ENCODE results near the gene CCDC7.

DNA sequence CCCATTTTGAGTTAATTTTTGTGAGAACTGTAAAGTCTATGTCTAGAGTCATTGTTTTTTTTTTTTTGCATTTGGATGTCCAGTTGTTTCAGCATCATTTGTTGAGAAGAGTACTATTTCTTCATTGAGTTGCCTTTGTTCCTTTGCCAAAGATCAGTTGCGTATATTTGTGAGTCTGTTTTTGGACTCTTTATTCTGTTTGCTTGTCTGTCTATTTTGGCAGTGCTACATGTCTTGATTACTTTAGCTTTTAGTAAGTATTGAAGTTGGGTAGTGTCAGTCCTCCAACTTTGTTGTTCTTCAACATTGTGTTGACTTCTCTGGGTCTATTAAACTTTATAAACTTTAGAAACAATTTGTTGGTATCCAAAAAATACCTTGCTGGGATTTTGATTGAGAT lies 31.6 kb downstream of the CCDC7 start:
- TF ChIP-seq EZH2 (IDR thresholded peaks at IDR 0.05; ENCODE audit: insufficient read depth, low read length): no peak
- TF ChIP-seq, protein P1, sequence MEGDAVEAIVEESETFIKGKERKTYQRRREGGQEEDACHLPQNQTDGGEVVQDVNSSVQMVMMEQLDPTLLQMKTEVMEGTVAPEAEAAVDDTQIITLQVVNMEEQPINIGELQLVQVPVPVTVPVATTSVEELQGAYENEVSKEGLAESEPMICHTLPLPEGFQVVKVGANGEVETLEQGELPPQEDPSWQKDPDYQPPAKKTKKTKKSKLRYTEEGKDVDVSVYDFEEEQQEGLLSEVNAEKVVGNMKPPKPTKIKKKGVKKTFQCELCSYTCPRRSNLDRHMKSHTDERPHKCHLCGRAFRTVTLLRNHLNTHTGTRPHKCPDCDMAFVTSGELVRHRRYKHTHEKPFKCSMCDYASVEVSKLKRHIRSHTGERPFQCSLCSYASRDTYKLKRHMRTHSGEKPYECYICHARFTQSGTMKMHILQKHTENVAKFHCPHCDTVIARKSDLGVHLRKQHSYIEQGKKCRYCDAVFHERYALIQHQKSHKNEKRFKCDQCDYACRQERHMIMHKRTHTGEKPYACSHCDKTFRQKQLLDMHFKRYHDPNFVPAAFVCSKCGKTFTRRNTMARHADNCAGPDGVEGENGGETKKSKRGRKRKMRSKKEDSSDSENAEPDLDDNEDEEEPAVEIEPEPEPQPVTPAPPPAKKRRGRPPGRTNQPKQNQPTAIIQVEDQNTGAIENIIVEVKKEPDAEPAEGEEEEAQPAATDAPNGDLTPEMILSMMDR (IDR thresholded peaks at IDR 0.05; ENCODE audit: insufficient read depth, low read depth, low read length): no peak
